Activated CD8-positive, alpha-beta memory T cell treated with anti-CD3 and anti-CD28 coated beads for 24 hours (primary cell): Measurements from ENCODE around the gene PBX4.

Experiments used
- DNase-seq: peaks from one replicate; pipeline ENCODE4 v3.0.0-alpha.2; 2020

Gene PBX4

GRCh38 chr19:19517235-19517619 lies 101.3 kb downstream of the PBX4 start:
- no peak for DNase-seq

DNA sequence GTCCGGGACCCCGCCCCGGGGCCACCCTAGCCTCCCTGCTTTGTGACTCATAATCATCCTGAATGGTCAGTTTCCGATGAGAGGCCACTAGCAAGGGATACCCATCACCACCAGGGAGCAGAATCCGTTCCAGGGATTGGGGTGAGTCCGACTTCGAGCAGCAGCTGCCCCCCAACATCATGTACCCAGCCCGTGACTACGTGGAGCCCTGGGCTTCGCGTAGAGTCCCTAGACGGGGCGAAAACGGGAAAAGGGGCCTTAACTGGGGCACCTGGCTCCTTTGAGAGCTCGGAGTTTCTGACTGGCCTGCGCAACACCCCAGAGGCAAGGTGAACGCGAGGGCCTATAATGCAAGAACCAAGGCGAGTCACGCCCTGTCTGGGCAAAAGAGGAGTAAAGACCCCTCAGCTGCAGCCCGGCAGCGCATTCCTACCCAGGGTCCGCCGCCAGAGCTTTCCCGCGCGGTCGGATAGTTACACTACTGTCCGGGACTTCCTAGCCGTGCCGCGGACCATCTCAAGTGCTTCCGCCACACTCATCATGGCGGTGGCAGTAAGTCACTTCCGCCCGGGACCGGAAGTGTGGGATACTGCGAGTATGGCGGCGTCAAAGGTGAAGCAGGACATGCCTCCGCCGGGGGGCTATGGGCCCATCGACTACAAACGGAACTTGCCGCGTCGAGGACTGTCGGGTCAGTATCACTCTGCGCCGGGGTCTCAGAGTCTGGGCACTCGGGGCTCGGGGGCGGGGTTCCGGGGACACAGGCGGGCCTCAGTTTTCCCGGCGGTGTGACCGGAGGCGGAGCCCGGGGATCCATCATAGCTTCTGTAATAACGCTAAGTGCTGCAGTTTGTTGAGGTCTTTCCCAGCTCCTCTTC lies 102.6 kb downstream of the PBX4 start, which contains the start of gene NDUFA13:
TSS of gene NDUFA13 (plus strand) at position 584 of the 878 bp plus-strand sequence. CDS start at position 598, 14 bp downstream.
- DNase-seq = peak; percentile 100

- no peak for DNase-seq
Measured at GRCh38 chr19:19514881-19515641, 103.4 kb downstream of the PBX4 start, which contains the start of gene TSSK6. TSS of gene TSSK6 (minus strand) at chr19:19515548. CDS start at chr19:19515427, 121 bp downstream.

DNA sequence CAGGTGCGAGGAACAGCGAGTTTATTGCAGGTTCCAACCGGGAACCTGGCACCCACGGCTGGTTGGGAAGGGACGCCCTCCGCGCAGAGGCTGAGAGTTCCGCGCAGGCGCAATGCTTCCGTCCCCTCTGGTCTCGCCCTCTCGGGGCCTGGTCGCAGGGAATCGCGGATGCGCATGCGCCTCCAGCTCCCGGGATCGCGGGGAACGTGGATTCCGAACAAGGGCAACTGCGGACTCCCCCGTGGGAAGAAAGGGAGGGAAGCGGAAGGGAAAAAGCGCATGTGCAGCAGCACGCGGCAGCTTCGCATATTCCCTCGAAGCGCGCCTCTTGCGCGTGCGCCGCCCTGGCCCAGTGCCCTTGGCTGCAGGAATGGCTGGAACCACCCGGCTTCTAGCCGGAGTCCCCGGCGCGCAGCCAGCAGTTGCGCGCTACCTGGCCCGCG lies 104.3 kb downstream of the PBX4 start:
- no peak for DNase-seq

- DNase-seq = no peak
Measured at GRCh38 chr19:19513682-19514081, 104.8 kb downstream of the PBX4 start.
